ENCODE data around the gene ART3.

ART3 gene

GRCh38 chr4:76090241-76090691 lies 15.8 kb downstream of the ART3 start:
- TF ChIP-seq TCF12 (IDR thresholded peaks at IDR 0.05; ENCODE audit: low read depth) (no peak), ZBTB7A (IDR thresholded peaks at IDR 0.05; ENCODE audit: low read depth) (no peak), CEBPB (IDR thresholded peaks at IDR 0.05) (no peak), EGR1 (IDR thresholded peaks at IDR 0.05) (no peak), NFIC (IDR thresholded peaks at IDR 0.05) (no peak), REST (IDR thresholded peaks at IDR 0.05; ENCODE audit: low read depth) (no peak), RAD21 (IDR thresholded peaks at IDR 0.05; ENCODE audit: low read depth) (no peak), TEAD4 (IDR thresholded peaks at IDR 0.05) (no peak)

- no peak for TF ChIP-seq CREB1 (IDR thresholded peaks at IDR 0.05; ENCODE audit: low read depth)
- TF ChIP-seq NFIC (IDR thresholded peaks at IDR 0.05), result no peak
- TF ChIP-seq MAX (IDR thresholded peaks at IDR 0.05), result no peak
- TF ChIP-seq USF1 (IDR thresholded peaks at IDR 0.05), result no peak
- no peak for TF ChIP-seq EP300 (IDR thresholded peaks at IDR 0.05; ENCODE audit: borderline replicate concordance)
- no peak for TF ChIP-seq FOXM1 (IDR thresholded peaks at IDR 0.05; ENCODE audit: borderline replicate concordance, low read depth)
- TF ChIP-seq ZBTB7A (IDR thresholded peaks at IDR 0.05; ENCODE audit: low read depth), result no peak
These were observed 16.5 kb downstream of the ART3 start for GRCh38 chr4:76091052-76091451.

GRCh38 chr4:76095568-76095967 lies 21.1 kb downstream of the ART3 start:
- TF ChIP-seq FOXM1 (IDR thresholded peaks at IDR 0.05; ENCODE audit: borderline replicate concordance, low read depth), result no peak
- no peak for TF ChIP-seq EGR1 (IDR thresholded peaks at IDR 0.05)
- TF ChIP-seq TAF1 (IDR thresholded peaks at IDR 0.05; ENCODE audit: low read depth), result no peak

- no peak for TF ChIP-seq EP300 (IDR thresholded peaks at IDR 0.05; ENCODE audit: borderline replicate concordance)
- TF ChIP-seq TCF12 (IDR thresholded peaks at IDR 0.05; ENCODE audit: low read depth), result no peak
- TF ChIP-seq USF1 (IDR thresholded peaks at IDR 0.05), result no peak
- no peak for TF ChIP-seq CREB1 (IDR thresholded peaks at IDR 0.05; ENCODE audit: low read depth)
- no peak for TF ChIP-seq YY1 (IDR thresholded peaks at IDR 0.05; ENCODE audit: low read depth)
- no peak for TF ChIP-seq TAF1 (IDR thresholded peaks at IDR 0.05; ENCODE audit: low read depth)
These were observed 21.6 kb downstream of the ART3 start for GRCh38 chr4:76096076-76096475.

- TF ChIP-seq YY1 (IDR thresholded peaks at IDR 0.05; ENCODE audit: low read depth) (no peak), FOXM1 (IDR thresholded peaks at IDR 0.05; ENCODE audit: borderline replicate concordance, low read depth) (no peak), MAX (IDR thresholded peaks at IDR 0.05) (no peak), RAD21 (IDR thresholded peaks at IDR 0.05; ENCODE audit: low read depth) (no peak)
These were observed 31.1 kb downstream of the ART3 start for GRCh38 chr4:76105652-76106051.

GRCh38 chr4:76106442-76106841 lies 31.9 kb downstream of the ART3 start:
- TF ChIP-seq TCF12 (IDR thresholded peaks at IDR 0.05; ENCODE audit: low read depth), result no peak
- TF ChIP-seq EP300 (IDR thresholded peaks at IDR 0.05; ENCODE audit: borderline replicate concordance), result no peak
- TF ChIP-seq RAD21 (IDR thresholded peaks at IDR 0.05; ENCODE audit: low read depth), result no peak
- no peak for TF ChIP-seq CEBPB (IDR thresholded peaks at IDR 0.05)

- TF ChIP-seq MAX (IDR thresholded peaks at IDR 0.05) (no peak), ZBTB7A (IDR thresholded peaks at IDR 0.05; ENCODE audit: low read depth) (no peak), RAD21 (IDR thresholded peaks at IDR 0.05; ENCODE audit: low read depth) (no peak), TEAD4 (IDR thresholded peaks at IDR 0.05) (no peak), CREB1 (IDR thresholded peaks at IDR 0.05; ENCODE audit: low read depth) (no peak), NFIC (IDR thresholded peaks at IDR 0.05) (no peak), CEBPB (IDR thresholded peaks at IDR 0.05) (no peak)
These were observed 34.1 kb downstream of the ART3 start for GRCh38 chr4:76108467-76109181.

- no peak for TF ChIP-seq TCF12 (IDR thresholded peaks at IDR 0.05; ENCODE audit: low read depth)
- TF ChIP-seq CEBPB (IDR thresholded peaks at IDR 0.05), result no peak
- no peak for TF ChIP-seq TEAD4 (IDR thresholded peaks at IDR 0.05)
- no peak for TF ChIP-seq EP300 (IDR thresholded peaks at IDR 0.05; ENCODE audit: borderline replicate concordance)
- no peak for TF ChIP-seq CREB1 (IDR thresholded peaks at IDR 0.05; ENCODE audit: low read depth)
- TF ChIP-seq YY1 (IDR thresholded peaks at IDR 0.05; ENCODE audit: low read depth), result no peak
- no peak for TF ChIP-seq REST (IDR thresholded peaks at IDR 0.05; ENCODE audit: low read depth)
- no peak for TF ChIP-seq FOXM1 (IDR thresholded peaks at IDR 0.05; ENCODE audit: borderline replicate concordance, low read depth)
- no peak for TF ChIP-seq MAX (IDR thresholded peaks at IDR 0.05)
- TF ChIP-seq RAD21 (IDR thresholded peaks at IDR 0.05; ENCODE audit: low read depth), result no peak
- TF ChIP-seq USF1 (IDR thresholded peaks at IDR 0.05), result no peak
- TF ChIP-seq ZBTB7A (IDR thresholded peaks at IDR 0.05; ENCODE audit: low read depth), result no peak
- no peak for TF ChIP-seq TAF1 (IDR thresholded peaks at IDR 0.05; ENCODE audit: low read depth)
- no peak for TF ChIP-seq NFIC (IDR thresholded peaks at IDR 0.05)
- TF ChIP-seq EGR1 (IDR thresholded peaks at IDR 0.05), result no peak
These were observed 42.3 kb downstream of the ART3 start for GRCh38 chr4:76116821-76117220.
